ENCODE data around the gene NAGPA.

Gene NAGPA

GRCh38 chr16:5027086-5027485 lies 6.6 kb downstream of the NAGPA start:
- FAIRE-seq, result no peak

GRCh38 chr16:5026664-5027063 lies 7.1 kb downstream of the NAGPA start:
- FAIRE-seq, result no peak

GRCh38 chr16:5025171-5025632 lies 8.5 kb downstream of the NAGPA start:
- FAIRE-seq, result no peak

GRCh38 chr16:5024632-5025031 lies 9.1 kb downstream of the NAGPA start:
- no peak for FAIRE-seq

GRCh38 chr16:5022521-5022920 lies 11.2 kb downstream of the NAGPA start:
- FAIRE-seq, result no peak

GRCh38 chr16:5020551-5020950 lies 13.2 kb downstream of the NAGPA start:
- FAIRE-seq, result no peak

DNA sequence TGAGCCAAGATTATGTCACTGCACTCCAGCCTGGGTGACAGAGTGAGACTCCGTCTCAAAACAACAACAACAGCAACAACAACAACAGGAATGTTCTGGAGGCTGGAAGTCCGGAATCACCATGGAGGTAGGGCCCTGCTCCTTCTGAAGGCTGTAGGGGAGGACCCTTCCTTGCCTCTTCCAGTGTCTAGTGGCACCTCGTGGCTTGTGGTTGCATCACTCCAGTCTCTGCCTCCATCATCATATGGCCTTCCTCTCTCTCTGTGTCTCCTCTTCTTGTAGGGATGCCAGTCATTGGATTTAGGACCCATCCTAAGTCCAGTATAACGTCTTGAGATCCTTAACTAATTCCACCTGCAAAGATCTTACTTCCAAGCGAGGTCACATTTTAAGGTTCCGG lies 14.0 kb downstream of the NAGPA start:
- no peak for FAIRE-seq

GRCh38 chr16:5018793-5019192 lies 14.9 kb downstream of the NAGPA start:
- FAIRE-seq, result peak; percentile 92

GRCh38 chr16:5017678-5017969 lies 16.1 kb downstream of the NAGPA start:
- FAIRE-seq, result no peak

- FAIRE-seq, result no peak
These were observed 16.6 kb downstream of the NAGPA start for GRCh38 chr16:5016967-5017677.

- FAIRE-seq, result no peak
These were observed 17.8 kb downstream of the NAGPA start for GRCh38 chr16:5015887-5016286.

DNA sequence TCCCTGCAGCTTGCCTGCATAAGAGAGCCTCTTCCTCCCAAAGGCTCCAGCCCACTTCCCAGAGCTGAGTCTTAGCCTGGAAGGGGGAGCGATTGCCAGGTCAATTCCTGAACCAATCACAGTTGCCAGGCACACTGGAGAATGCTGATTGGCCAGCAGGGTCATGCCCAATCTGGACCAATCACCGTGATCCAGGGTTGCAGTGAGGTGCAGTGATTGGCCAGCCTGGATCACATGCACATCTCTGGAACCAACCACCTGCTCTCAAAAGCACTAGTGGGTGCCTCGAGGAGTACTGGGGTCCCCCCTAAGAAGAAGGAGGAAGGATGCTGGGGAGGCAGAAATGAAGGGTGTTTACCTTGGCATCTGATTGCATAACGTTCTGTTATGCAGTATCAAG lies 18.4 kb downstream of the NAGPA start:
- no peak for FAIRE-seq

GRCh38 chr16:5012887-5013286 lies 20.8 kb downstream of the NAGPA start:
- no peak for FAIRE-seq

- FAIRE-seq, result no peak
These were observed 22.1 kb downstream of the NAGPA start for GRCh38 chr16:5011637-5012036.

GRCh38 chr16:5010576-5011329 lies 23.0 kb downstream of the NAGPA start:
- FAIRE-seq, result no peak

- no peak for FAIRE-seq
These were observed 25.4 kb downstream of the NAGPA start for GRCh38 chr16:5008311-5008731.

- no peak for FAIRE-seq
These were observed 26.5 kb downstream of the NAGPA start for GRCh38 chr16:5007256-5007655.

DNA sequence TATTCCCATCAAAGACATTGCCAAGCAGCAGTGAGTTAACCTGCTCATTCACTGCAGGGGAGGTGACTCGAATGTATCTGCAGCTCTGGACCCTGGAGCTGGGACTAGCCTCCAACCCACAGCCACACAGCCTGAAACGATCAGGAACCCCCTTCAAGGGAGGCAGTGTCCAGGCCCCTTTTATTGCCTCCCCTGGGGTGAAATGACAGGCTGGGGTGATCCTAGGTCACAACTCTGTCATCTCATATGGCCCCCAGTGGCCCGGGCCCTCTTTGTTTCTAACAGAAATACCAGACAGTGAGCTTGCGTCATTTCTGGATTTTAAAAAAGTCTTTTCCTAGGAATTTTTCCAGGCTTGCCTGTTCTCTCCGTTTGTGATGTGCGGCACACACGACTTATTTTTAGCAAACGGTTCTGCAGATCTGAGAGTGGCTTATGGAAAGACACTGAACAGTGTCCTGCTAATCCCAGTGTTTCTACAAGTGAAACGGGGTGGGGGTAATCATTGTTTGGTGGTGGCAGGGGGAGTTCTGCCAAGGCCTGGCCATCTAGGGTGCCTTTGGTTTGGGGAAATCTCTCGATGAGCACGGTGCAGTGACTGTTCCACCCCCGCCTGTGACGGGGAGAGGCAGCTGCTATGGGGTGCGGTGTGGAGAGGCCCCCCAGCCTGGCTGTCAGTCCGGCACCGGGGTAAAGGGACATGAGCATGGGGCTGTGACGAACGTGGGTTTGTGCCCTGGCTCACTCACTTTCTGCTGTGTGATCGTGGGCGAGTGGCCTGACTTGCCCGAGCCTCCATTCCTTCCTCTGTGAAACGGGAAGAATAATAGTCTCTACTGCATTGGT lies 27.2 kb downstream of the NAGPA start:
- FAIRE-seq, result no peak

DNA sequence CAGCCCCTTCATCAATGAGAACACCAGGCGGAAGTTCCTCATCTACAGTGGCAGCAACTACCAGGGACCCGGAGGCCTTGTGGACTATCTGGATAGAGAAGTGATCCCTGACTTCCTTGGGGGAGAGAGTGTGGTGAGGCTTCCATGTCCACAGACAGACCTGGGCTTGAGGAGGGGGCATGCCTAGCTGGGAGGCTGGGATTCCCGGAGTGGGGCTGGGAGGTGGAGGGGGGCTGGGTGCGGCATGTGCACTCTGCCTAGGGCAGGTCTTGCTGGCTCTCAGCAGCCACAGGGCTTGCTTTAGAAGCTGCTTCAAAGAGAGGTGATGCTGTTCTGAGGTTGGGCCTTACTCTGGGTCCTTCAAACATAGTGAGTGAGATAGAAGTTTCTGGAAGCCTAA lies 27.8 kb downstream of the NAGPA start:
- FAIRE-seq, result no peak

- no peak for FAIRE-seq
These were observed 29.4 kb downstream of the NAGPA start for GRCh38 chr16:5004311-5004710.

DNA sequence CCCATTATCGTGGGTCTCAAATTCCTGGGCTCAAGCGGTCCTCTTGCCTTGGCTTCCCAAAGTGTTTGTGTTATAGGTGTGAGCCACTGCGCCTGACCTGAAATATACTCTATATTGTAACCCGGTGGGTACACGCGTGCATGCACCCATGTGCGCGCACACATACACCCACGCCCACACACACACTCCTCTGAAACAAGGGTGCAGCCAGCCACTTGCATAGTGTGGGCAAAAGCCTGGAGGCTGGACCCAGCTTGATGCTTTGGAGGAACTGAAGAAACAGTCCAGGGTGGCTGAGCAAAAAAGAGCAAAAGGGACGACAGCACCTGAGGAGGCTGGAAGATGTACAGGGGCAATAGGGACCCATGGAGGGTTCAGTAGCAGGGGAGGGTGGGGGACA lies 29.9 kb downstream of the NAGPA start:
- no peak for FAIRE-seq

DNA sequence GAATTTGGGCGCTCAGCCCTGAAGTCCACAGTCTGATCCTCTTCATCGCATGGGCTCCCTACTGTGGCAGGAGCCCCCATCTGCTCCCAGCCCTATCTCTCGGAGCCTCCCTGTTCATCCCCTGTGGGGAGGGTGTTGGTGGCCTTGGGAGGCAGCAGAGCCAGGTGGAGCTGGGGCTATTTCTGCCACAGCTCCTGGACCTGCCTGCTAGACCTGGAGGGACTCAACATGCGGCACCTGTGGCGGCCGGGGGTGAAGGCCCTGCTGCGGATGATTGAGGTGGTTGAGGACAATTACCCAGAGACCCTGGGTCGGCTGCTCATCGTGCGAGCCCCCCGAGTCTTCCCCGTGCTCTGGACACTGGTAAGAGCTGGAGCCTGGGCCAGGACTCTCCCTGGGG lies 30.5 kb downstream of the NAGPA start:
- FAIRE-seq, result no peak

DNA sequence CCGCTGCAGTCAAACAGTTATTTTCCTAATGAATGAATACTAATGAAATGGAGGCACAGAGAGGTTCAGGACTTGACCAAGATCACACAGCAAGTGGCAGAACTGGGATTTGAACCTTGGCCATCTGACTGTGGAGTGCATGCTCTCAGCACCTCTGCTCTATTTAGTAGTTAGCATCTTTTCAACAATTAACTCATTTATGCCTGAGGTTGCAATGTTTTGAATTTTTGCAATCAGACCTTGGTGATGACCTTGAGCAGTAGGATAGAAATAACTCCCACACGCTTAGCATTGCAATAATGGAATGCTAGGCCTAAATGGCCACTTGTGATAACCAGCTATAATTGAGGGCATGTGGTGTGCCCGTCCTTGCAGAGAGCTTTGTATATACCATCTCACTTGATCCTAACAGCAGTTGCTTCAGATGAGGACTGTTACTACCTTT lies 31.0 kb downstream of the NAGPA start:
- no peak for FAIRE-seq

DNA sequence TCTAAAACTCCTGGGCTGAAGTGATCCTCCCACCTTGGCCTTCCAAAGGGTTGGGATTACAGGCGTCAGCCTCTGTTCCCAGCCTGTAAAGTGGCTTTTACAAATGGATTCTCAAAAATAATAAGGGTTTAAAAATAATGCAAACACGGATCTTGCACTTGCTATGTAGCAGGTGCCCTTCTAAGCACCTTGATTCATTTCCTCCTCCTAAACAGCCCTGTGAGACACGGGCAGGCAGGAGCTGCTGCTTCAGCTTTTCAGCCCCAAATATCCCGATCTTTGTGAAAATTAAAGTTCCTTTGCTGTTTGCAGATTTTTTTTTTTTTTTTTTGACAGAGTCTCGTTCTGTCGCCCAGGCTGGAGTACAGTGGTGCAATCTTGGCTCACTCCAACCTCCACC lies 31.7 kb downstream of the NAGPA start:
- no peak for FAIRE-seq

Data from endometrium (tissue), 2 donors.